Placental epithelial cell (primary cell): ENCODE measurements around the gene HARBI1. TPM values are rescaled to one million over a fixed set of nuclear protein-coding genes. Genes with fewer than 3 reads are reported as not detected.

ENCODE experiments used
- total RNA-seq: library from RNA; depleted of rRNA; stranded (reverse); fragments of >200 nt; gene quantifications from 2 replicates; pipeline ENCODE4 v1.2.3, GENCODE V29; 2012

HARBI1 gene, protein sequence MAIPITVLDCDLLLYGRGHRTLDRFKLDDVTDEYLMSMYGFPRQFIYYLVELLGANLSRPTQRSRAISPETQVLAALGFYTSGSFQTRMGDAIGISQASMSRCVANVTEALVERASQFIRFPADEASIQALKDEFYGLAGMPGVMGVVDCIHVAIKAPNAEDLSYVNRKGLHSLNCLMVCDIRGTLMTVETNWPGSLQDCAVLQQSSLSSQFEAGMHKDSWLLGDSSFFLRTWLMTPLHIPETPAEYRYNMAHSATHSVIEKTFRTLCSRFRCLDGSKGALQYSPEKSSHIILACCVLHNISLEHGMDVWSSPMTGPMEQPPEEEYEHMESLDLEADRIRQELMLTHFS
- total RNA-seq: 4.3 and 5.1 TPM in 2 replicates

DNA sequence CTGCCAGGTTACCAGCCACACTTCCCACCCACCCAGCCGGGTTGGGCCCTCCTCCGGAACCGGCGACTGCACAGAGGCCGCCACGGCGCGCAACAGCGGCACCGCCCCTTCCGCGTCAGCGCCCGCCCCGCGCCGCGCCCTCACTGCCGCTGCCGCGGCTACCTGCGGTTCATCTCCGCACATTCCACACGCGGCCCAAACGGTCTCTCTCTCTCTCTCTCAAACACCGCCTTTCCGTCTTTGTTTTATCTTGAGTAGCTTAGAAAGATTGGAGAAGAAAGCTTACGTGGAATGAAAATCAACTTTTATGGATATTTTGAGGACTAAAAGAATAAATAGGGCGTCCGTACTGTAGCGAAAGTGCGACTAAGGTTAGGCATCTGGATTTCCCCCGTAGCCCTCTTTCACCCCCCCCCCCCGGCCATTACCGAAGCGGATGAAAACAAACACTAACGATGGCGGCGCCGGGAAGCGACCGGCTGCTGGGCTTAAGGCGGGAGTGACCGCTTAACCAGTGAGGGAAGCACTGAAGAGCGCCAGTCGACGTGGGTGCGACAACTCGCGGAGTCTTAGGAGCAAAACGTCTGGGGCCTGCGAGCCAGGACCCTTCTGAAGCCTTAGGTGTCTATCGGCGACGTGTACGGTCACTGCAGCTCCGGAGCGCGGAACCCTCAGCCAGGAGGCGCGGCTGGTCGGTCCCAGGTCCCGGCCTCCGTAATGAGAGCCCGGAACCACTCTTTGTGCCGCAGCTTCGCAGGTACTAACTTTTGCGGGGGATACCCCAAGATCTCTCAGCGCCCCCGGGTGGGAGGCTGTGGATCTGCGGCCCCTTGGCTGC lies at the start of gene HARBI1, which contains the start of gene ATG13:
Gene HARBI1 (minus strand): TSS at position 94 of the 838 bp plus-strand sequence. CDS start 990 bp downstream, outside the sequence.
Gene ATG13 (plus strand): TSS at position 420 of the 838 bp plus-strand sequence. CDS start 26,739 bp downstream, outside the sequence.

DNA sequence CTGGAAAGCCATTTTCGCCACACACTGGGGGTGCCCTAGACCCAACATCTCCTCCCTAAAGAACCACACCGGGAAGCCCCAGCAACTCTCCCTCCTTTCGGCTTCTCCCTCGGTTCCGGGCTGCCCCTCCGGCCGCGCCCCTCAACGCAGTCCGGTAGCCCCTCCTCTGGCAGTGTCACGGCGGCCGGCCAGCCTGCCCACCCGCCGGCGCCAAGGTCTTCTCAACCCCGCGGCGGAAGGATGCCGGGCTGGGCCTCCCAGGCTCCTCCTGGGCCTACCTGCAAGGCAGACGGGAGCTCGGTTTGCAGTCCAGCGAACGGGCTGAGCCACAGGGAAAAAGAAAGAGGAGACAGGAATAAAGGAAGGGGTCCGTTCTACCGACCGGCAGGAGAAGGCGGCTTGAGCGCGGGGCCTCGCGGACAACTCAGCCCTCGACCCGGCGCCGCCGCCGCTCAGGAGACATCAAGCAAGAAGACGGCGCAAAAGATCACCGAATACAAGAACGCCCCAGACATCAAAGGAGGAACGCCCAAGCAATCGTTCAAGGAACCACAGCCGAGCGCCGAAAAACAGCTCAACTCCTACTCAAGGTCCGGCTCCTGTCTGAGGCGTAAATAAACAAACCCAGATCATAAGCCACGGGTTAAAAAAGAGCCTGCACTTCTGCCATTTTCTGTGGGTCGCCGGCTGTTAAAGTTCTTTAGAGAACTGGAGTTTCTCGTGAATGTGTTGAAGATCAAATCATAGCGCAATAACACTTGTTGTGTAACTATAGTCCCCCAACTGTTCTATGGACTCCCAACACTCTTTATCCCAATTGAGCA lies 23.3 kb downstream of the HARBI1 start, which contains the start of gene AMBRA1:
Gene AMBRA1 (minus strand): TSS at position 474 of the 824 bp plus-strand sequence. CDS start 45,643 bp downstream, outside the sequence.

Other genes with a start within 250 kb of the HARBI1 start
- gene MDK, start 235.6 kb downstream of the HARBI1 start, total RNA-seq: 76.0 and 349 TPM in 2 replicates
- under 0.01 TPM in 1 of 2 replicates, not detected in the other for gene CHRM4, start 225.5 kb downstream of the HARBI1 start, total RNA-seq
- 22.4 and 33.9 TPM in 2 replicates for gene AMBRA1, start 23.2 kb downstream of the HARBI1 start, total RNA-seq
- 52.6 and 79.9 TPM in 2 replicates for gene ATG13, start 326 bp upstream of the HARBI1 start, total RNA-seq
- 64.0 and 78.9 TPM in 2 replicates for gene ARHGAP1, start 83.4 kb upstream of the HARBI1 start, total RNA-seq
- gene ZNF408, start 83.8 kb upstream of the HARBI1 start, total RNA-seq: 16.3 and 16.9 TPM in 2 replicates
- gene F2, start 102.0 kb upstream of the HARBI1 start, total RNA-seq: not detected in 2 replicates
- gene CKAP5, start 229.1 kb upstream of the HARBI1 start, total RNA-seq: 50.1 and 51.0 TPM in 2 replicates